ENCODE results near the gene PCYT1B.

PCYT1B gene

GRCh38 chrX:24525455-24525854 lies 121.7 kb downstream of the PCYT1B start:
- DNase-seq (ENCODE audit: low read depth), result no peak

- DNase-seq (ENCODE audit: low read depth), result no peak
Observed at GRCh38 chrX:24520472-24520871, 126.7 kb downstream of the PCYT1B start.

- no peak for DNase-seq (ENCODE audit: low read depth)
Observed at GRCh38 chrX:24515447-24515846, 131.7 kb downstream of the PCYT1B start.

GRCh38 chrX:24513416-24513815 lies 133.7 kb downstream of the PCYT1B start:
- DNase-seq (ENCODE audit: low read depth), result no peak

- DNase-seq (ENCODE audit: low read depth), result no peak
Observed at GRCh38 chrX:24508375-24508774, 138.8 kb downstream of the PCYT1B start.
